Keratinocyte (primary cell): ENCODE results near the gene ACTR10. TPM values are rescaled to one million over a fixed set of nuclear protein-coding genes. Genes with fewer than 3 reads are reported as not detected.

Experiments used
- DNase-seq: peaks from one replicate; pipeline ENCODE4 v3.0.0-alpha.2; 2011; ENCODE audit warnings: low read depth, missing footprints, low spot score
- FAIRE-seq: peaks from 2 replicates; lab custom pipeline; 2011; peaks lifted over from hg19 to GRCh38; lab: Jason Lieb, UNC
- H2AFZ ChIP-seq: 2 replicates; pipeline ENCODE4 v1.6.0; 2012; ENCODE audit warnings: low read length, control low read depth, inconsistent platforms; ENCODE audit not compliant: control insufficient read depth
- H3K27ac ChIP-seq: 2 replicates; pipeline ENCODE4 v1.5.1; 2011; ENCODE audit warnings: low read length; ENCODE audit not compliant: control insufficient read depth, insufficient read depth
- H3K27me3 ChIP-seq: 3 replicates; pipeline ENCODE4 v1.6.0; 2011; ENCODE audit warnings: low read length; ENCODE audit not compliant: control insufficient read depth, insufficient read depth; ENCODE audit errors: extremely low read depth
- H3K36me3 ChIP-seq, 2 experiments: 2 replicates in 1 of 2; 3 replicates in 1 of 2; pipeline ENCODE4 v1.5.1; 2011; ENCODE audit warnings: low read length in 2 of 2, mild to moderate bottlenecking in 1 of 2; ENCODE audit not compliant: control insufficient read depth in 2 of 2, insufficient read depth in 2 of 2; ENCODE audit errors: extremely low read depth in 1 of 2
- H3K4me1 ChIP-seq: 3 replicates; pipeline ENCODE4 v1.5.1; 2011; ENCODE audit warnings: low read length; ENCODE audit not compliant: control insufficient read depth, insufficient read depth; ENCODE audit errors: extremely low read depth
- H3K4me2 ChIP-seq: 3 replicates; pipeline ENCODE4 v1.6.0; 2011; ENCODE audit warnings: low read depth, low read length; ENCODE audit not compliant: control insufficient read depth, insufficient read depth; ENCODE audit errors: extremely low read depth
- H3K4me3 ChIP-seq, 3 experiments: fragments of 200-600 bp in 1 of 3; sonication (generic) in 1 of 3; 2 replicates in 2 of 3; 3 replicates in 1 of 3; pipeline ENCODE4 v1.5.1; 2011 to 2016; ENCODE audit warnings: low read length in 3 of 3, mild to moderate bottlenecking in 3 of 3, control low read depth in 2 of 3, inconsistent platforms in 1 of 3, low read depth in 1 of 3, mixed read lengths in 1 of 3, mixed run types in 1 of 3, moderate library complexity in 1 of 3; ENCODE audit not compliant: control insufficient read depth in 2 of 3, insufficient read depth in 2 of 3; ENCODE audit errors: extremely low read depth in 1 of 3
- H3K79me2 ChIP-seq: 2 replicates; pipeline ENCODE4 v1.6.0; 2012; ENCODE audit warnings: low read length; ENCODE audit not compliant: control insufficient read depth, insufficient read depth
- H3K9ac ChIP-seq: 3 replicates; pipeline ENCODE4 v1.6.0; 2011; ENCODE audit warnings: low read length; ENCODE audit not compliant: control insufficient read depth, insufficient read depth; ENCODE audit errors: extremely low read depth
- H3K9me1 ChIP-seq: 3 replicates; pipeline ENCODE4 v1.6.0; 2011; ENCODE audit warnings: low read length; ENCODE audit not compliant: control insufficient read depth, insufficient read depth; ENCODE audit errors: extremely low read depth
- H3K9me3 ChIP-seq: 2 replicates; pipeline ENCODE4 v1.5.1; 2012; ENCODE audit warnings: low read depth, low read length; ENCODE audit not compliant: control insufficient read depth
- H4K20me1 ChIP-seq: 3 replicates; pipeline ENCODE4 v1.6.0; 2011; ENCODE audit warnings: low read length; ENCODE audit not compliant: control insufficient read depth, insufficient read depth; ENCODE audit errors: extremely low read depth
- EZH2 ChIP-seq: IDR thresholded peaks from one replicate; pipeline ENCODE4 v1.6.1; 2012; ENCODE audit warnings: inconsistent platforms, mild to moderate bottlenecking, low read length, moderate library complexity
- dilution Hi-C: fragments of 300-500 bp; cut with MboI; formaldehyde crosslinking; loops from one replicate; pipeline ENCODE4 v1.7.0; 2020; ENCODE audit warnings: low sequenced_read_pairs; ENCODE audit not compliant: extremely low pct_ligation_motif_present
- polyA plus RNA-seq, 5 experiments: library from polyadenylated mRNA; depleted of rRNA in 3 of 5; stranded (reverse) in 3 of 5; stranded (forward) in 1 of 5; unstranded in 1 of 5; fragments of >200 nt; gene quantifications; 1 replicate in 1 of 5; 2 replicates in 3 of 5; 3 replicates in 1 of 5; pipeline versions ENCODE4 v1.2.1 to v1.2.3, GENCODE V29; 2011 to 2012; ENCODE audit warnings: missing spikeins in 2 of 5, low read depth in 1 of 5, low replicate concordance in 1 of 5
- TF ChIP-seq, protein P1 (sequence below), 3 experiments: IDR thresholded peaks in 1 of 3; conservative IDR thresholded peaks in 1 of 3; optimal IDR thresholded peaks in 1 of 3; 2 replicates in 2 of 3; 3 replicates in 1 of 3; pipeline versions ENCODE3 to v1.5.1; 2011; ENCODE audit warnings: low read length in 3 of 3, mild to moderate bottlenecking in 3 of 3, moderate library complexity in 2 of 3, control low read depth in 1 of 3, inconsistent platforms in 1 of 3; ENCODE audit not compliant: insufficient read depth in 2 of 3; ENCODE audit errors: extremely low read depth in 1 of 3

ACTR10 gene
- polyA plus RNA-seq, 1 donor (not counting 4 experiments of a cell fraction or from before 2014, with no cell fraction given) = 125 TPM

GRCh38 chr14:58193542-58193941 lies 6.4 kb upstream of the ACTR10 start:
- no peak for FAIRE-seq
- no peaks in the 10 kb centered on the region for H3K4me1 ChIP-seq

DNA sequence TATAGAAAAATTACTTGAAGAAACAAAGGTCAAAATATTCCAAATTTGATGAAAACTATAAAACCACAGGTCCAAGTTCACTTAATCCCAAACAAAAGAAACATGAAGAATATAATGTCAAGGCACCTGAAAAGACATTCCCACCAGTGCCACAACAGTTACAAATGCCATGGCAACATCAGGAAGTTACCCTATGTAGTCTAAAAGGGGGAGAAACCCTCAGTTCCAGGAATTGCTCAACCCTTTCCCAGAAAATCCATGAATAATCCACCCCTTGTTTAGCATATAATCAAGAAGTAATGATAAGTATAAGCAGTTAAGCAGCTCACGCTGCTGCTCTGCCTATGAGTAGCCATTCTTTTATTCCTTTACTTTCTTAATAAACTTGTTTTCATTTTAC lies 3.8 kb upstream of the ACTR10 start:
- Histone ChIP-seq H3K4me3 (no peak overlapping the region), H3K79me2 (peaks cover 12% of the 10 kb centered on the region), H3K9me1 (peaks cover 3% of the 10 kb centered on the region), H3K4me2 (no peak overlapping the region), H3K9ac (no peak overlapping the region), H2AFZ (no peak overlapping the region), H3K9me3 (no peaks in the 10 kb centered on the region), H3K27ac (no peak overlapping the region), H3K27me3 (no peaks in the 10 kb centered on the region), H3K36me3 (no peaks in the 10 kb centered on the region), H3K4me1 (peaks cover 6% of the 10 kb centered on the region), H4K20me1 (no peaks in the 10 kb centered on the region)
- FAIRE-seq = no peak
- dilution Hi-C loops = no loop called here
- no peak for TF ChIP-seq EZH2
- TF ChIP-seq, protein P1, sequence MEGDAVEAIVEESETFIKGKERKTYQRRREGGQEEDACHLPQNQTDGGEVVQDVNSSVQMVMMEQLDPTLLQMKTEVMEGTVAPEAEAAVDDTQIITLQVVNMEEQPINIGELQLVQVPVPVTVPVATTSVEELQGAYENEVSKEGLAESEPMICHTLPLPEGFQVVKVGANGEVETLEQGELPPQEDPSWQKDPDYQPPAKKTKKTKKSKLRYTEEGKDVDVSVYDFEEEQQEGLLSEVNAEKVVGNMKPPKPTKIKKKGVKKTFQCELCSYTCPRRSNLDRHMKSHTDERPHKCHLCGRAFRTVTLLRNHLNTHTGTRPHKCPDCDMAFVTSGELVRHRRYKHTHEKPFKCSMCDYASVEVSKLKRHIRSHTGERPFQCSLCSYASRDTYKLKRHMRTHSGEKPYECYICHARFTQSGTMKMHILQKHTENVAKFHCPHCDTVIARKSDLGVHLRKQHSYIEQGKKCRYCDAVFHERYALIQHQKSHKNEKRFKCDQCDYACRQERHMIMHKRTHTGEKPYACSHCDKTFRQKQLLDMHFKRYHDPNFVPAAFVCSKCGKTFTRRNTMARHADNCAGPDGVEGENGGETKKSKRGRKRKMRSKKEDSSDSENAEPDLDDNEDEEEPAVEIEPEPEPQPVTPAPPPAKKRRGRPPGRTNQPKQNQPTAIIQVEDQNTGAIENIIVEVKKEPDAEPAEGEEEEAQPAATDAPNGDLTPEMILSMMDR (optimal IDR thresholded peaks at IDR 0.05 in 1 of 3, IDR thresholded peaks at IDR 0.05 in 1 of 3, conservative IDR thresholded peaks at IDR 0.05 in 1 of 3; ENCODE audit: extremely low read depth in 1 of 3, insufficient read depth in 2 of 3, low read length in 3 of 3) = no peak
- DNase-seq = no peak

More at GRCh38 chr14:58193542-58193941, 6.4 kb upstream of the ACTR10 start:
- DNase-seq = no peak
- Histone ChIP-seq H3K9me3 (no peaks in the 10 kb centered on the region), H2AFZ (no peak overlapping the region), H3K9ac (no peak overlapping the region), H3K27me3 (no peaks in the 10 kb centered on the region), H3K4me2 (no peak overlapping the region), H4K20me1 (no peaks in the 10 kb centered on the region), H3K79me2 (no peaks in the 10 kb centered on the region), H3K4me3 (no peak overlapping the region), H3K9me1 (no peaks in the 10 kb centered on the region), H3K27ac (no peak overlapping the region), H3K36me3 (no peaks in the 10 kb centered on the region)
- no peak for TF ChIP-seq EZH2
- TF ChIP-seq, protein P1 (optimal IDR thresholded peaks at IDR 0.05 in 1 of 3, IDR thresholded peaks at IDR 0.05 in 1 of 3, conservative IDR thresholded peaks at IDR 0.05 in 1 of 3; ENCODE audit: extremely low read depth in 1 of 3, insufficient read depth in 2 of 3, low read length in 3 of 3) = no peak
- dilution Hi-C loops = no loop called here
